HG03469 (cell line): ENCODE measurements around the gene LRRC8E.
"Not testable (repeated sequence)": the region's sequence is repeated elsewhere in the genome, so short reads cannot be mapped to it uniquely, and the experiment has no call there.

Experiments used
- ATAC-seq: cut with Tn5 transposase; IDR thresholded peaks from one replicate; pipeline ENCODE4 v1.9.1; 2021; ENCODE audit warnings: mild to moderate bottlenecking, moderate library complexity, moderate number of reproducible peaks; ENCODE audit not compliant: unreplicated experiment

The LRRC8E gene

GRCh38 chr19:7907122-7907521 is 18.8 kb downstream of the LRRC8E start:
- ATAC-seq, result no peak

GRCh38 chr19:7907544-7907943 is 19.2 kb downstream of the LRRC8E start:
- ATAC-seq, result no peak

GRCh38 chr19:7908078-7908699 is 19.9 kb downstream of the LRRC8E start:
- no peak for ATAC-seq

- no peak for ATAC-seq
Observed at GRCh38 chr19:7908742-7909461, 20.6 kb downstream of the LRRC8E start.

GRCh38 chr19:7909471-7910067 is 21.3 kb downstream of the LRRC8E start:
- ATAC-seq, result no peak

GRCh38 chr19:7910321-7911161 is 22.2 kb downstream of the LRRC8E start:
- no peak for ATAC-seq

GRCh38 chr19:7911508-7912143 is 23.3 kb downstream of the LRRC8E start:
- ATAC-seq, result no peak

- ATAC-seq, result no peak
Observed at GRCh38 chr19:7912144-7912696, 23.9 kb downstream of the LRRC8E start.

GRCh38 chr19:7912697-7913564 is 24.6 kb downstream of the LRRC8E start:
- no peak for ATAC-seq

GRCh38 chr19:7913652-7914051 is 25.3 kb downstream of the LRRC8E start:
- no peak for ATAC-seq

- no peak for ATAC-seq
Observed at GRCh38 chr19:7914099-7914498, 25.8 kb downstream of the LRRC8E start.

- no peak for ATAC-seq
Observed at GRCh38 chr19:7914598-7915045, 26.3 kb downstream of the LRRC8E start, which contains the start of gene TGFBR3L. Gene TGFBR3L (plus strand): TSS chr19:7914830.

GRCh38 chr19:7915250-7916102 is 27.2 kb downstream of the LRRC8E start:
- ATAC-seq, result no peak

- ATAC-seq, result no peak
Observed at GRCh38 chr19:7916103-7916954, 28.0 kb downstream of the LRRC8E start.

GRCh38 chr19:7916955-7917266 is 28.6 kb downstream of the LRRC8E start:
- ATAC-seq, result no peak

- ATAC-seq, result no peak
Observed at GRCh38 chr19:7917267-7918061, 29.2 kb downstream of the LRRC8E start.

- not testable (repeated sequence) for ATAC-seq
Observed at GRCh38 chr19:7918062-7918614, 29.8 kb downstream of the LRRC8E start.
